ENCODE measurements around the gene AKAP13.
A peak's percentile ranks its signal among the peaks of the same experiment; 100 is the strongest.

Gene AKAP13

GRCh38 chr15:85718271-85718971 is 338.0 kb downstream of the AKAP13 start:
- no peak for DNase-seq

GRCh38 chr15:85718981-85719380 is 338.6 kb downstream of the AKAP13 start:
- DNase-seq: no peak

GRCh38 chr15:85722374-85723152 is 342.2 kb downstream of the AKAP13 start:
- no peak for DNase-seq

- DNase-seq: no peak
Measured at GRCh38 chr15:85723960-85724945, 343.9 kb downstream of the AKAP13 start.

- no peak for DNase-seq
Measured at GRCh38 chr15:85725019-85725418, 344.6 kb downstream of the AKAP13 start.

GRCh38 chr15:85725564-85725963 is 345.2 kb downstream of the AKAP13 start:
- DNase-seq: no peak

GRCh38 chr15:85726454-85726853 is 346.1 kb downstream of the AKAP13 start:
- no peak for DNase-seq

- no peak for DNase-seq
Measured at GRCh38 chr15:85727068-85727467, 346.7 kb downstream of the AKAP13 start.

- peak; percentile 30 for DNase-seq
Measured at GRCh38 chr15:85730001-85730820, 349.8 kb downstream of the AKAP13 start.

GRCh38 chr15:85733416-85733815 is 353.0 kb downstream of the AKAP13 start:
- no peak for DNase-seq

- no peak for DNase-seq
Measured at GRCh38 chr15:85737061-85737460, 356.7 kb downstream of the AKAP13 start.

- DNase-seq: no peak
Measured at GRCh38 chr15:85741021-85741421, 360.6 kb downstream of the AKAP13 start.

- DNase-seq: no peak
Measured at GRCh38 chr15:85741662-85742061, 361.3 kb downstream of the AKAP13 start.

GRCh38 chr15:85742186-85742821 is 361.9 kb downstream of the AKAP13 start:
- DNase-seq: no peak

GRCh38 chr15:85743392-85744055 is 363.1 kb downstream of the AKAP13 start:
- no peak for DNase-seq

- no peak for DNase-seq
Measured at GRCh38 chr15:85744579-85744978, 364.2 kb downstream of the AKAP13 start.

GRCh38 chr15:85745023-85745422 is 364.6 kb downstream of the AKAP13 start:
- no peak for DNase-seq

- no peak for DNase-seq
Measured at GRCh38 chr15:85745525-85746150, 365.2 kb downstream of the AKAP13 start.

GRCh38 chr15:85746641-85747040 is 366.2 kb downstream of the AKAP13 start:
- DNase-seq: no peak

- DNase-seq: no peak
Measured at GRCh38 chr15:85748176-85748575, 367.8 kb downstream of the AKAP13 start.

GRCh38 chr15:85748729-85749128 is 368.3 kb downstream of the AKAP13 start:
- DNase-seq: no peak
